ENCODE results near the gene RNU7-1.

RNU7-1 gene

DNA sequence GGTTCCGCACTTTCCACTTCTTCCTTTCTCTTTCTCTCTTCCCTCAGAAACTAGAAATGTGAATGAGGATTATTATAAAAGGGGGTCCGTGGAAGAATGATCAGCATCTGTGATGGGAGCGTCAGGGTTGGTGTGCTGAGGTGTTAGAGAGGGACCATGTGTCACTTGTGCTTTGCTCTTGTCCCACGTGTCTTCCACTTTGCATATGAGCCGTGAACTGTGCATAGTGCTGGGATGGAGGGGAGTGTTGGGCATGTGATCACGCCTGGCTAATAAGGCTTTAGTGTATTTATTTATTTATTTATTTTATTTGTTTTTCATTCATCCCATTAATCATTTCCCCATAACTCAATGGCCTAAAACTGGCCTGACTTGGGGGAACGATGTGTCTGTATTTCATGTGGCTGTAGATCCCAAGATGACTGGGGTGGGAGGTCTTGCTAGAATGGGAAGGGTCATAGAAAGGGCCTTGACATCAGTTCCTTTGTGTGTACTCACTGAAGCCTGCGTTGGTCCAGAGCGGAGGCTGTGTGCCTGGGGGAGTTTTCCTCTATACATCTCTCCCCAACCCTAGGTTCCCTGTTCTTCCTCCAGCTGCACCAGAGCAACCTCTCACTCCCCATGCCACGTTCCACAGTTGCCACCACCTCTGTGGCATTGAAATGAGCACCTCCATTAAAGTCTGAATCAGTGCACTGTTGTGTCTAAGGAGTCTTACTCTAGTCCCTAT is 20.4 kb upstream of the RNU7-1 start:
- no peaks in the 10 kb centered on the region for H3K27me3 ChIP-seq (ENCODE audit: insufficient read depth, low read length, poor library complexity)
- H3K9ac ChIP-seq (ENCODE audit: low read length) = no peak overlapping the region
- H2AK5ac ChIP-seq (ENCODE audit: low read length) = no peak overlapping the region
- no peak overlapping the region for H2BK120ac ChIP-seq (ENCODE audit: low read depth, low read length)
- no peak overlapping the region for H3K18ac ChIP-seq (ENCODE audit: low read length)
- H2BK15ac ChIP-seq (replicated peaks; ENCODE audit: low read depth) = no peak overlapping the region
- H4K5ac ChIP-seq (ENCODE audit: low read length) = no peak overlapping the region
- H3K4me3 ChIP-seq (ENCODE audit: low read length) = no peak overlapping the region
- WGBS (ENCODE audit: extremely low coverage, insufficient coverage, low lambda C conversion rate) = no CpG with 5 or more reads among the region's 10 CpGs
- peaks cover 13% of the 10 kb centered on the region for H3K4me1 ChIP-seq (ENCODE audit: control insufficient read depth, low read depth, low read length)
- no peak overlapping the region for H3K4ac ChIP-seq (ENCODE audit: low read depth, low read length)
- no peak overlapping the region for H3K27ac ChIP-seq (ENCODE audit: low read depth, low read length)
- H3K36me3 ChIP-seq (ENCODE audit: control insufficient read depth, insufficient read depth, low read length) = no peaks in the 10 kb centered on the region
- H4K8ac ChIP-seq (ENCODE audit: low read depth, low read length) = no peak overlapping the region
- no peaks in the 10 kb centered on the region for H3K79me1 ChIP-seq (ENCODE audit: low read length)
- no peaks in the 10 kb centered on the region for H3K79me2 ChIP-seq (ENCODE audit: control insufficient read depth, insufficient read depth, low read length)
- DNase-seq = no peak
- H3K4me2 ChIP-seq (ENCODE audit: low read length) = no peak overlapping the region
- H2BK5ac ChIP-seq (ENCODE audit: low read length) = no peak overlapping the region
- H3K23ac ChIP-seq (ENCODE audit: low read length) = no peak overlapping the region
- H3K56ac ChIP-seq (ENCODE audit: low read length) = no peak overlapping the region

DNA sequence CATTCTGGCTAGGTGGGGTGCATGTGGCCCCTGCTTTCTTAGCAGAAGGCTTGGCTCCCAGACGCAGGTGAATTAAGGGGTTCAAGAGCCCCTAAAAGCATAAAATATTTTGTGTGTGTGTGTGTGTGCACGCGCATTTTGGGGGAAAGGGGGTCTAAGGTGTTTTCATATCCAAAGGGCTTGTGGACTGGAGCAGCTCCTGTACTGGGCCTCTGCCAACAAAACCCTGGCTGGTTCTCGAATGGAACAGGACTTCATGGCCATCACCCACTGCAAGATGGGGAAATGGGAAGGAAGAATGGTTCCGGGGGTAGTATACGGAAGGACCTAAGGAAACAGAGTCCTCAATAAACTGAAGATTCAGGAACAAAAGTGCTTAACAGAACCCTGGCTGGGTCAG is 19.8 kb upstream of the RNU7-1 start:
- Histone ChIP-seq H2AK5ac (ENCODE audit: low read length) (no peak overlapping the region), H2BK120ac (ENCODE audit: low read depth, low read length) (no peak overlapping the region), H3K27ac (ENCODE audit: low read depth, low read length) (no peak overlapping the region), H3K4me2 (ENCODE audit: low read length) (no peak overlapping the region), H3K36me3 (ENCODE audit: control insufficient read depth, insufficient read depth, low read length) (no peaks in the 10 kb centered on the region), H4K5ac (ENCODE audit: low read length) (no peak overlapping the region), H3K4me1 (ENCODE audit: control insufficient read depth, low read depth, low read length) (peaks cover 13% of the 10 kb centered on the region), H3K4me3 (ENCODE audit: low read length) (no peak overlapping the region), H2BK15ac (replicated peaks; ENCODE audit: low read depth) (no peak overlapping the region), H3K79me2 (ENCODE audit: control insufficient read depth, insufficient read depth, low read length) (peaks cover 5% of the 10 kb centered on the region), H3K23ac (ENCODE audit: low read length) (no peak overlapping the region), H3K4ac (ENCODE audit: low read depth, low read length) (no peak overlapping the region), H3K18ac (ENCODE audit: low read length) (no peak overlapping the region), H3K27me3 (ENCODE audit: insufficient read depth, low read length, poor library complexity) (no peaks in the 10 kb centered on the region), H2BK5ac (ENCODE audit: low read length) (no peak overlapping the region), H3K79me1 (ENCODE audit: low read length) (no peaks in the 10 kb centered on the region), H4K8ac (ENCODE audit: low read depth, low read length) (no peak overlapping the region), H3K9ac (ENCODE audit: low read length) (no peak overlapping the region), H3K56ac (ENCODE audit: low read length) (no peak overlapping the region)
- no CpG with 5 or more reads among the region's 6 CpGs for WGBS (ENCODE audit: extremely low coverage, insufficient coverage, low lambda C conversion rate)
- DNase-seq = no peak

DNA sequence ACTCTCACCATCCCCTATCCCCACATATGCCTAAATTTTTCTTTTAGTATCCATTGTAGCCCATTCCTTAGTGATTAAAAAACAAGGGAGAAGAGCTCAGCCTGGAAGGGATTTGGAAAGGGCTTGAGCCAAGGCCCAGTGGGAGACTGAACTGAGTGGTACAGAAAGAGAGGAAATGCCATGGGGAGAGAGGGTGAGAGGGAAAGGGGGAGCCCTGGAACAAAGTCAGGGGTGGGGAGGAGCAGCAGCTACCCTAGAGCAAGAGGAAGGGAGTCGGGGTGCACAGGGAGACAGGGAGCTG is 18.4 kb upstream of the RNU7-1 start:
- peaks cover 19% of the 10 kb centered on the region for H3K79me2 ChIP-seq (ENCODE audit: control insufficient read depth, insufficient read depth, low read length)
- H3K4me2 ChIP-seq (ENCODE audit: low read length) = no peak overlapping the region
- peak overlapping the region; percentile 22 for H2AK5ac ChIP-seq (ENCODE audit: low read length)
- H3K4me3 ChIP-seq (ENCODE audit: low read length) = no peak overlapping the region
- no peak overlapping the region for H4K5ac ChIP-seq (ENCODE audit: low read length)
- peak overlapping the region; percentile 19 for H3K18ac ChIP-seq (ENCODE audit: low read length)
- H2BK15ac ChIP-seq (replicated peaks; ENCODE audit: low read depth) = no peak overlapping the region
- H3K4me1 ChIP-seq (ENCODE audit: control insufficient read depth, low read depth, low read length) = peaks cover 19% of the 10 kb centered on the region
- H3K36me3 ChIP-seq (ENCODE audit: control insufficient read depth, insufficient read depth, low read length) = no peaks in the 10 kb centered on the region
- no CpG with 5 or more reads among the region's 1 CpG for WGBS (ENCODE audit: extremely low coverage, insufficient coverage, low lambda C conversion rate)
- H2BK5ac ChIP-seq (ENCODE audit: low read length) = peak overlapping the region; percentile 89
- peak overlapping the region; percentile 92 for H3K9ac ChIP-seq (ENCODE audit: low read length)
- DNase-seq = peak; percentile 62
- H3K4ac ChIP-seq (ENCODE audit: low read depth, low read length) = peak overlapping the region; percentile 44
- H4K8ac ChIP-seq (ENCODE audit: low read depth, low read length) = no peak overlapping the region
- H3K56ac ChIP-seq (ENCODE audit: low read length) = peak overlapping the region; percentile 86
- peak overlapping the region; percentile 94 for H3K27ac ChIP-seq (ENCODE audit: low read depth, low read length)
- H2BK120ac ChIP-seq (ENCODE audit: low read depth, low read length) = peak overlapping the region; percentile 5
- peaks cover 4% of the 10 kb centered on the region for H3K79me1 ChIP-seq (ENCODE audit: low read length)
- H3K27me3 ChIP-seq (ENCODE audit: insufficient read depth, low read length, poor library complexity) = no peaks in the 10 kb centered on the region
- H3K23ac ChIP-seq (ENCODE audit: low read length) = peak overlapping the region; percentile 91

DNA sequence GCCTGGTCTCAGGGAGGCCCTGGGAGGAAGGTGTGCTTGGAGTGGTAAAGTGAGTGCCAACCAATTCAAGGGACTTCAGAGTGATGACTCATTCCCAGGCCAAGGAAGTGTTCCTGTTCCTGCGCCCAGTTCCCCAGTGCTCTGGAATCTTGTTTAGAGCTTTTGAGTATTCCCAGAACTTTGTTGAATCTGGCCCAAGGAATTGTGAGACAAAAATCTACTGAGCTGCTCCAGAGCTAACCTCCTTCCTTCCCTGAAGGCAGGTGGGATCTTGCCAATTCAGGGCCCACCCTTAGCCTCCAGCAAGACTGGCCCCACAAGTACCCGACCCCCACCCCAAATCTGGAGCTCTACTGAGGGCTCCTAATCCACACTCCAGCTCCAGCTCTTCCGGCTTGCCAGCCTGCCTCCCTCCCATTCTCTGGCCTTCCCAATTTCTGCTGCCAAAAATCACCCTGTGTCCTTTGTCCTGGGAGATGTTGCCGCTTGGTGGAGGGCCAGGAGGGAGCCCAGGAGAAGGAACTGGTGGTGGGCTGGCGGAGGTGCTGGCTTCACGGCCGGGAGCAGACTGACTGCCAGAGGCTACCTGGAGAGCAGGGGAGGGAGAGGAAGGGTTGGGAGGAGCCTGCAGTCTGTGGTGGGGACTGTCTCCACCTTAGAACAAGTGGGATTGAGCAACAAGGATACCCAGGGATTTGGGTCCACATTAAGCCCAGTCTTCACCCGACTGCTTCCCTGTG is 17.9 kb upstream of the RNU7-1 start:
- peaks cover 19% of the 10 kb centered on the region for H3K4me1 ChIP-seq (ENCODE audit: control insufficient read depth, low read depth, low read length)
- peak overlapping the region; percentile 89 for H2BK5ac ChIP-seq (ENCODE audit: low read length)
- no peaks in the 10 kb centered on the region for H3K27me3 ChIP-seq (ENCODE audit: insufficient read depth, low read length, poor library complexity)
- H3K56ac ChIP-seq (ENCODE audit: low read length) = peak overlapping the region; percentile 96
- peak overlapping the region; percentile 79 for H3K4me2 ChIP-seq (ENCODE audit: low read length)
- peak overlapping the region; percentile 91 for H2AK5ac ChIP-seq (ENCODE audit: low read length)
- peak overlapping the region; percentile 19 for H3K18ac ChIP-seq (ENCODE audit: low read length)
- H3K4ac ChIP-seq (ENCODE audit: low read depth, low read length) = peak overlapping the region; percentile 44
- no peak overlapping the region for H4K5ac ChIP-seq (ENCODE audit: low read length)
- peak overlapping the region; percentile 32 for H3K4me3 ChIP-seq (ENCODE audit: low read length)
- no peak overlapping the region for H2BK120ac ChIP-seq (ENCODE audit: low read depth, low read length)
- peak overlapping the region; percentile 92 for H3K9ac ChIP-seq (ENCODE audit: low read length)
- H2BK15ac ChIP-seq (replicated peaks; ENCODE audit: low read depth) = no peak overlapping the region
- peak overlapping the region; percentile 97 for H3K23ac ChIP-seq (ENCODE audit: low read length)
- no peaks in the 10 kb centered on the region for H3K36me3 ChIP-seq (ENCODE audit: control insufficient read depth, insufficient read depth, low read length)
- H4K8ac ChIP-seq (ENCODE audit: low read depth, low read length) = no peak overlapping the region
- H3K27ac ChIP-seq (ENCODE audit: low read depth, low read length) = peak overlapping the region; percentile 94
- H3K79me2 ChIP-seq (ENCODE audit: control insufficient read depth, insufficient read depth, low read length) = peaks cover 21% of the 10 kb centered on the region
- H3K79me1 ChIP-seq (ENCODE audit: low read length) = peaks cover 4% of the 10 kb centered on the region
- WGBS (ENCODE audit: extremely low coverage, insufficient coverage, low lambda C conversion rate) = no CpG with 5 or more reads among the region's 8 CpGs
- peak; percentile 96 for DNase-seq

DNA sequence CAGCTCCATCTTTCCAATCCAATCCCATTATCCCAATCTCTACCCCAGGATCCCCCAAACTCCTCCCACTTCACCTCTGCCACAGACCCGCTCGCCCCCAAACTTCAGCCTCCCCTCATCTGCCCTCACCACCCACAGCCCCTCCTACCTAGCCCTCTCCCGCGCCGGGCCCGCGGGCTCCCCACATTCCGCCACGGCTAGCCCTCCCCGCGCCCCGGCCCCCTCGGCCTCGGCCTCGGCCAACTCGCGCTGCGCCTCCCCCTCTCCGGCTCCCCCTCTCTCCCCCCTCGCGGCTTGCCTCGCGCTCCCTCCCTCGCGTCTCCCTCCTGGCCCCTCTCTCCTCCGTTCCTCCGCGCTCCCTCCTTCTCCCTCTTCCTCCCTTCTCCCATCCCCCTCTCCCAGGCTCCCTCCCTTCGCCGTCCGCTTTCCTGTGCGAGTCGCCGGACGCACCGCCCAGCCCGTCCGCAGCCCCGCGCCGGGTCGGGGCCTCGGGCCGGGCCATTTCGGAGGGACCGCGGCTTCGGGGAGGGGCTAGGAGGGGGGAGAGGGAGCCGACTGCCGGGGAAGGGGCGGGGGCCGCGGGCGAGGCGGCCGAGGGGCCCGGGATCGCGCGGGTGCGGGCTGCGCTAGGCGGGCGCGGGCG is 16.1 kb upstream of the RNU7-1 start, which contains the start of gene ATN1:
Gene ATN1 (plus strand): TSS at position 581 of the 643 bp plus-strand sequence. CDS start 6,043 bp downstream, outside the sequence.
- Histone ChIP-seq H3K79me2 (ENCODE audit: control insufficient read depth, insufficient read depth, low read length) (peaks cover 34% of the 10 kb centered on the region), H2BK5ac (ENCODE audit: low read length) (peak within 1 kb of the TSS; percentile 74), H3K18ac (ENCODE audit: low read length) (peak within 1 kb of the TSS; percentile 99), H2BK120ac (ENCODE audit: low read depth, low read length) (peak within 1 kb of the TSS; percentile 99), H3K23ac (ENCODE audit: low read length) (peak within 1 kb of the TSS; percentile 68), H3K4me1 (ENCODE audit: control insufficient read depth, low read depth, low read length) (peaks cover 19% of the 10 kb centered on the region), H3K4me3 (ENCODE audit: low read length) (peak within 1 kb of the TSS; percentile 95), H2AK5ac (ENCODE audit: low read length) (peak within 1 kb of the TSS; percentile 82), H3K9ac (ENCODE audit: low read length) (peak within 1 kb of the TSS; percentile 96), H3K27me3 (ENCODE audit: insufficient read depth, low read length, poor library complexity) (no peaks in the 10 kb centered on the region), H3K36me3 (ENCODE audit: control insufficient read depth, insufficient read depth, low read length) (peaks cover 1% of the 10 kb centered on the region), H3K4me2 (ENCODE audit: low read length) (peak within 1 kb of the TSS; percentile 98), H4K8ac (ENCODE audit: low read depth, low read length) (peak within 1 kb of the TSS; percentile 90), H3K4ac (ENCODE audit: low read depth, low read length) (peak within 1 kb of the TSS; percentile 100), H3K27ac (ENCODE audit: low read depth, low read length) (peak within 1 kb of the TSS; percentile 94), H3K56ac (ENCODE audit: low read length) (peak within 1 kb of the TSS; percentile 98), H2BK15ac (replicated peaks; ENCODE audit: low read depth) (peak within 1 kb of the TSS; percentile 28), H3K79me1 (ENCODE audit: low read length) (peaks cover 9% of the 10 kb centered on the region), H4K5ac (ENCODE audit: low read length) (no peak within 1 kb of the TSS)
- peak; percentile 93 for DNase-seq
- no CpG with 5 or more reads among the region's 66 CpGs for WGBS (ENCODE audit: extremely low coverage, insufficient coverage, low lambda C conversion rate)
